Endothelial cell of umbilical vein (primary cell): ENCODE results near the gene SLC6A1. TPM values are rescaled to one million over a fixed set of nuclear protein-coding genes. Genes with fewer than 3 reads are reported as not detected.

Experiments used
- BruUV-seq: library from RNA; stranded (reverse); fragments of 400-500 nt; replicated peaks from 2 replicates; lab custom pipeline; 2021; lab: Mats Ljungman, UMichigan
- CTCF ChIA-PET: fragments of 300-600, 350-600 bp; sonication (Branson Sonifier 250); formaldehyde crosslinking; loops from one replicate; lab custom pipeline; 2021; ENCODE audit warnings: antibody characterized with exemption, inconsistent platforms; lab: Charles Lee
- POLR2A ChIA-PET: fragments of 300-600, 350-600 bp; sonication (Branson Sonifier 250); formaldehyde crosslinking; loops from one replicate; lab custom pipeline; 2021; ENCODE audit warnings: antibody characterized with exemption, inconsistent platforms; lab: Charles Lee
- DNase-seq: peaks from one replicate; pipeline ENCODE4 v3.0.0-alpha.2; 2011; ENCODE audit warnings: low read depth, low spot score
- FAIRE-seq: peaks from 2 replicates; lab custom pipeline; 2011; peaks lifted over from hg19 to GRCh38; lab: Jason Lieb, UNC
- H2AFZ ChIP-seq: 2 replicates; pipeline ENCODE4 v1.6.0; 2012; ENCODE audit warnings: low read depth, low read length, control low read depth, inconsistent platforms
- H3K27ac ChIP-seq: 2 replicates; pipeline ENCODE4 v1.5.1; 2011; ENCODE audit warnings: low read depth, mild to moderate bottlenecking, control low read depth, low read length, moderate library complexity; ENCODE audit not compliant: insufficient read depth
- H3K27me3 ChIP-seq, 2 experiments: 2 replicates each; pipeline versions ENCODE4 v1.6.0 to v1.6.1; 2011; ENCODE audit warnings: low read length in 2 of 2, mixed read lengths in 1 of 2; ENCODE audit not compliant: control insufficient read depth in 2 of 2, insufficient read depth in 2 of 2
- H3K36me3 ChIP-seq, 2 experiments: 2 replicates in 1 of 2; 3 replicates in 1 of 2; pipeline ENCODE4 v1.5.1; 2011; ENCODE audit warnings: low read length in 2 of 2, mild to moderate bottlenecking in 1 of 2, moderate library complexity in 1 of 2; ENCODE audit not compliant: control insufficient read depth in 2 of 2, insufficient read depth in 2 of 2; ENCODE audit errors: extremely low read depth in 1 of 2
- H3K4me1 ChIP-seq: 3 replicates; pipeline ENCODE4 v1.5.1; 2011; ENCODE audit warnings: mild to moderate bottlenecking, low read length; ENCODE audit not compliant: control insufficient read depth, insufficient read depth; ENCODE audit errors: extremely low read depth
- H3K4me2 ChIP-seq: 2 replicates; pipeline ENCODE4 v1.6.1; 2011; ENCODE audit warnings: low read length, control low read depth, mixed read lengths; ENCODE audit not compliant: insufficient read depth
- H3K4me3 ChIP-seq, 3 experiments: fragments of 200-600 bp in 1 of 3; sonication (generic), shearing (Covaris generic) in 1 of 3; replicated peaks in 1 of 3; 2 replicates each; pipeline ENCODE4 v1.5.1; 2011 to 2016; ENCODE audit warnings: control low read depth in 3 of 3, low read length in 3 of 3, mild to moderate bottlenecking in 2 of 3, inconsistent platforms in 1 of 3, low read depth in 1 of 3, moderate library complexity in 1 of 3; ENCODE audit not compliant: insufficient read depth in 1 of 3
- H3K79me2 ChIP-seq: 2 replicates; pipeline ENCODE4 v1.6.0; 2012; ENCODE audit warnings: low read length, inconsistent platforms; ENCODE audit not compliant: control insufficient read depth, insufficient read depth
- H3K9ac ChIP-seq: replicated peaks from 2 replicates; pipeline ENCODE3; 2011; ENCODE audit warnings: low read length, control low read depth; ENCODE audit not compliant: insufficient read depth; ENCODE audit errors: extremely low read depth
- H3K9me1 ChIP-seq: replicated peaks from 3 replicates; pipeline ENCODE4 v1.6.0; 2011; ENCODE audit warnings: mild to moderate bottlenecking, low read length; ENCODE audit not compliant: control insufficient read depth, insufficient read depth; ENCODE audit errors: extremely low read depth
- H3K9me3 ChIP-seq: replicated peaks from 2 replicates; pipeline ENCODE4 v1.5.1; 2012; ENCODE audit warnings: low read length, inconsistent platforms; ENCODE audit not compliant: control insufficient read depth, insufficient read depth
- H4K20me1 ChIP-seq: replicated peaks from 2 replicates; pipeline ENCODE3; 2011; ENCODE audit warnings: mild to moderate bottlenecking, low read length; ENCODE audit not compliant: control insufficient read depth, insufficient read depth; ENCODE audit errors: extremely low read depth
- EZH2 ChIP-seq: IDR thresholded peaks from 2 replicates; pipeline ENCODE4 v1.6.1; 2012; ENCODE audit warnings: borderline replicate concordance, low read depth, mild to moderate bottlenecking, moderate library complexity, low read length, inconsistent platforms; ENCODE audit not compliant: severe bottlenecking
- FOS ChIP-seq: IDR thresholded peaks from 2 replicates; pipeline ENCODE4 v1.6.1; 2011; ENCODE audit warnings: mild to moderate bottlenecking, low read length, moderate library complexity, borderline replicate concordance; ENCODE audit not compliant: insufficient read depth
- GATA2 ChIP-seq: IDR thresholded peaks from 2 replicates; pipeline ENCODE4 v1.7.0; 2011; ENCODE audit warnings: low read depth, mild to moderate bottlenecking, moderate library complexity, mixed read lengths, low read length; ENCODE audit not compliant: insufficient read length, insufficient read depth
- JUN ChIP-seq: IDR thresholded peaks from 2 replicates; pipeline ENCODE4 v1.6.1; 2011; ENCODE audit warnings: borderline replicate concordance, low read depth; ENCODE audit not compliant: insufficient read length, insufficient read depth
- MYC ChIP-seq: IDR thresholded peaks from one replicate; pipeline ENCODE4 v1.6.1; 2011; ENCODE audit warnings: mild to moderate bottlenecking, low read depth, low read length
- POLR2A ChIP-seq: IDR thresholded peaks from 2 replicates; pipeline ENCODE4 v1.6.1; 2012; ENCODE audit warnings: low read depth, mild to moderate bottlenecking, control low read depth, low read length
- POLR2AphosphoS5 ChIP-seq: IDR thresholded peaks from 2 replicates; pipeline ENCODE4 v1.6.1; 2012; ENCODE audit warnings: low read depth, mild to moderate bottlenecking, control low read depth, low read length, moderate library complexity; ENCODE audit not compliant: insufficient read depth
- dilution Hi-C: fragments of 300-500 bp; cut with MboI; formaldehyde crosslinking; loops from one replicate; pipeline ENCODE4 v1.15.0; 2019; ENCODE audit warnings: low sequenced_read_pairs; ENCODE audit not compliant: extremely low pct_ligation_motif_present
- intact Hi-C: fragments of 100-400 bp; cut with micrococcal nuclease; formaldehyde crosslinking; loops from one replicate; pipeline ENCODE4 v1.10.0; 2022
- polyA plus RNA-seq, 4 experiments: library from polyadenylated mRNA; depleted of rRNA in 3 of 4; stranded (reverse) in 3 of 4; unstranded in 1 of 4; fragments of >200 nt; gene quantifications; 2 replicates each; pipeline versions ENCODE4 v1.2.1 to v1.2.3, GENCODE V29; 2011 to 2012; ENCODE audit warnings: missing spikeins in 1 of 4
- total RNA-seq: library from RNA; stranded (reverse); gene quantifications from 2 replicates; pipeline ENCODE4 v1.2.3, GENCODE V29; 2021
- TF ChIP-seq, protein P1 (sequence below), 2 donors: IDR thresholded peaks; 1 replicate in 1 of 2; 2 replicates in 1 of 2; pipeline ENCODE4 v1.5.1; 2011; ENCODE audit warnings: low read length in 2 of 2, mild to moderate bottlenecking in 2 of 2, moderate library complexity in 2 of 2, control low read depth in 1 of 2, inconsistent platforms in 1 of 2, low read depth in 1 of 2; ENCODE audit not compliant: insufficient read depth in 1 of 2; ENCODE audit errors: extremely low read depth in 1 of 2
- TF ChIP-seq, protein P2 (sequence below): IDR thresholded peaks from 2 replicates; pipeline ENCODE4 v1.6.1; 2011; ENCODE audit not compliant: insufficient read depth, insufficient read length

Gene SLC6A1
- total and polyA plus RNA-seq, 2 donors (not counting 3 experiments of a cell fraction or from before 2014, with no cell fraction given) = not detected

DNA sequence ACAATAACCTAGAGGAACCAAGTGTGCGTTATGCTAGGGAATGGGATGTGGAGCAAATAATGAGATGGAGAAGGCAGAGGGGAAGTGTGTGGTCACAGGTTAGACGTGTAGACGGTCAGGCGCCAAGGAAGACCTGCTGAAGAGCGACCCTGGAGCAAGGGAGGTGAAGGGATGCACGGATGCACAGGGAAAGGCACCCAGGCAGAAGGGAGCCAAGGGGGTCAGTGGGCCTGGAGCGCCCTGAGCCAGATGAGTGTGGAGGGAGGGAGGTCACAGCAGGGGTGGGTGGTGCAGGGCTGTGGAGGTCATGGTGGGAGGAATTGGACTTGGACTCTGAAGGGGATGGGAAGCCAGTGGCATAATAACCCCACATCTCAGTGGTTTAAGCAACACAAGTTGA lies 70.2 kb downstream of the SLC6A1 start:
- H3K79me2 ChIP-seq = no peaks in the 10 kb centered on the region
- no TSS peak for BruUV-seq
- H3K36me3 ChIP-seq = no peaks in the 10 kb centered on the region
- H2AFZ ChIP-seq = no peak overlapping the region
- no peaks in the 10 kb centered on the region for H3K9me3 ChIP-seq
- TF ChIP-seq JUN (no peak), FOS (no peak), POLR2A (no peak), EZH2 (no peak), POLR2AphosphoS5 (no peak), GATA2 (no peak), MYC (no peak)
- TF ChIP-seq, protein P1, sequence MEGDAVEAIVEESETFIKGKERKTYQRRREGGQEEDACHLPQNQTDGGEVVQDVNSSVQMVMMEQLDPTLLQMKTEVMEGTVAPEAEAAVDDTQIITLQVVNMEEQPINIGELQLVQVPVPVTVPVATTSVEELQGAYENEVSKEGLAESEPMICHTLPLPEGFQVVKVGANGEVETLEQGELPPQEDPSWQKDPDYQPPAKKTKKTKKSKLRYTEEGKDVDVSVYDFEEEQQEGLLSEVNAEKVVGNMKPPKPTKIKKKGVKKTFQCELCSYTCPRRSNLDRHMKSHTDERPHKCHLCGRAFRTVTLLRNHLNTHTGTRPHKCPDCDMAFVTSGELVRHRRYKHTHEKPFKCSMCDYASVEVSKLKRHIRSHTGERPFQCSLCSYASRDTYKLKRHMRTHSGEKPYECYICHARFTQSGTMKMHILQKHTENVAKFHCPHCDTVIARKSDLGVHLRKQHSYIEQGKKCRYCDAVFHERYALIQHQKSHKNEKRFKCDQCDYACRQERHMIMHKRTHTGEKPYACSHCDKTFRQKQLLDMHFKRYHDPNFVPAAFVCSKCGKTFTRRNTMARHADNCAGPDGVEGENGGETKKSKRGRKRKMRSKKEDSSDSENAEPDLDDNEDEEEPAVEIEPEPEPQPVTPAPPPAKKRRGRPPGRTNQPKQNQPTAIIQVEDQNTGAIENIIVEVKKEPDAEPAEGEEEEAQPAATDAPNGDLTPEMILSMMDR (IDR thresholded peaks at IDR 0.05; ENCODE audit: extremely low read depth in 1 of 2, insufficient read depth in 1 of 2, low read depth in 1 of 2, low read length in 2 of 2) = no peak
- TF ChIP-seq, protein P2, sequence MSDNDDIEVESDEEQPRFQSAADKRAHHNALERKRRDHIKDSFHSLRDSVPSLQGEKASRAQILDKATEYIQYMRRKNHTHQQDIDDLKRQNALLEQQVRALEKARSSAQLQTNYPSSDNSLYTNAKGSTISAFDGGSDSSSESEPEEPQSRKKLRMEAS = no peak
- intact Hi-C loops = loop anchor here (5.0 kb wide), 1 partner anchor 160 kb away; no protein-coding TSS in a partner anchor
- no peak for FAIRE-seq
- H3K27ac ChIP-seq = no peak overlapping the region
- dilution Hi-C loops = no loop called here
- DNase-seq = no peak
- no peak overlapping the region for H3K4me3 ChIP-seq
- H3K27me3 ChIP-seq = peaks cover 2% of the 10 kb centered on the region in 2 experiments
- H3K9ac ChIP-seq = no peak overlapping the region
- CTCF ChIA-PET = interaction anchor here (5.0 kb wide), 1 partner anchor 306 kb away, joined by 75 read pairs; no protein-coding TSS in a partner anchor
- POLR2A ChIA-PET = no interaction called here
- no peak overlapping the region for H3K4me2 ChIP-seq
- no peaks in the 10 kb centered on the region for H3K4me1 ChIP-seq
- no peaks in the 10 kb centered on the region for H4K20me1 ChIP-seq
- no peaks in the 10 kb centered on the region for H3K9me1 ChIP-seq
